ENCODE results near the gene NDC1.
"Not testable (repeated sequence)": the region's sequence is repeated elsewhere in the genome, so short reads cannot be mapped to it uniquely, and the experiment has no call there.

NDC1 gene

DNA sequence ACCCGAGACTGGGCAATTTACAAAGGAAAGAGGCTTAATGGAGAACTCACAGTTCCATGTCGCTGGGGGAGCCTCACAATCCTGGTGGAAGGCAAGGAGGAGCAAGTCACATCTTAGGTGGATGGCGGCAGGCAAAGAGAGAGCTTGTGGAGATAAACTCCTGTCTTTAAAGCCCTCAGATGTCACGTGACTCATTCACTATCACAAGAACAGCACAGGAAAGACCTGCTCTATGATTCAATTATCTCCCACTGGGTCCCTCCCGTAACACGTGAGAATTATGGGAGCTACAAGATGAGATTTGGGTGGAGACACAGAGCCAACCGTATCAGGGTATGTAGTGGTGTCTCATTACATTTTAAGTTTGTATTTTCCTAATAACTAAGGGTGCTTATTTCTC is 77.6 kb downstream of the NDC1 start:
- not testable (repeated sequence) for DNase-seq

DNA sequence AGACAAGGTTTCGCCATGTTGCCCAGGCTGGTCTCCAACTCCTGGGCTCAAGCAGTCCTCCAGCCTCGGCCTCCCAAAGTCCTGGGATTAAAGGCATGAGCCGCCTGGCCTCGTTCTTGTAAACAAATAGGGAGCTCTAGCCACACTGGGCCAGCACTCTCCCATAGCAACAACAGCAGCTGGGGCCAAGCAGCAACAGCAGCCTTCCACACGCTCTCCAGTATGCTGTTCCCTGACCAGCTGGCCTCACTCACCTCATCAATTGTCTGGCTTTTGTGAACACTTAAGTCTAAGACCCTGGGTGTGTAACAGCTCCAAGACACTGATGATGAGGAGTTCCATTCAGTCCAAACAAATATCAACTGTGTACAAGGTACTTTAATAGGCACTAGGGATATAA is 82.2 kb downstream of the NDC1 start:
- DNase-seq: no peak

DNA sequence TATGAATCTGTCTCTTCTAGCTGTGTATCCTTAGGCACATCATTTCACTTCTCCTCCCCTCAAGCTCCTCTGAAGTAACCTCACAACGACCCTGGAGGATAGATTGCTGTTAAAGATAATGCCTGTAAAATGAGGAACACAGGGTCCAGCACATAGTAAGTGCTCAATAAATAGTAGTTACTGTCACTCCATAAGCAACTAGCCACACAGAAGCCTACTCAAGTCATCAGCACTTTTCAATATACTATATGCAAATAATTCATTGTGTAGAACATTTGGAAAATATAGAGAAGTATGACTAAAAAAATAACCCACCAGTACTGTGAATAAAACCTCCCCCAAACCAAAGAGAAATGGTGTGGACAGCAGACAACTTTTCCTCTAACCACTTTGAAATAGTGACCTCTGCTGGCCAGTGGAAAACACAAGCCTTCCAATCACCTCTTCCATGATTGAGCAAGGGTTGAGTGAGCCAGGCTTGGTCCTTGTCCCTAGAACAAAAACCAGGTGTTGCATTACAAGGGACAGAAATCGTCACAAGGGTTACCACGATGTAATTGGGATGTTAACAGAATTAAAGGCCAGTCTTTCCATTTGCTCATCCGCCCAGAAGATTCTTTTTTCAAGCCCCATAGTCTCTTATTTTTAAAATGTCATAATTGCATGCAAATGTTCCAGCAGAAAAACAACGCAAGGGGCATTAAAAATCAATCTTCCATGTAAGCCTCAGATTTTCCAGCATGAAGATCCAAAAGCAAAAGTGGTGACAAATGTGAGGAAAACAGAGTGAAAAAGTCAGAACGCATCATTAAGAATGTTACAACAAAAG is 83.4 kb downstream of the NDC1 start:
- no peak for DNase-seq

DNA sequence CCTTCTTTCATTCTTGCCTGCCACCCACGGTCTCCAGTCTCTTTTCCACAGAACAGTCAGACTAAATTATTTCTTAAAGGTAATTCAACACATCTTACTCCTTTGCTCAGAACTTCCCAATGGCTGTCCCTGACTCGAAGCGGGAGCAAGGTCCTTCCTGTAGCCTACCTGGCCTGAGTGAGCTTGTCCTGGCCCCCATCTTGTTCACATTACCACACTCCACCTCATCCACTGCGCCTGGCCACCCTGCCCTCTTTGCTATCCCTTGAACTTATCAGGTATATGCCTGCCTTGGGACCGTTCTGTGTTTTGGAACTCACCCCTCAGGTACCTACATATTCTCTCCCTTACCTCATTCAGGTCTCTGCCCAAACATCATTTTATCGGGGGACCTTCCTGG is 85.8 kb downstream of the NDC1 start:
- no peak for DNase-seq

DNA sequence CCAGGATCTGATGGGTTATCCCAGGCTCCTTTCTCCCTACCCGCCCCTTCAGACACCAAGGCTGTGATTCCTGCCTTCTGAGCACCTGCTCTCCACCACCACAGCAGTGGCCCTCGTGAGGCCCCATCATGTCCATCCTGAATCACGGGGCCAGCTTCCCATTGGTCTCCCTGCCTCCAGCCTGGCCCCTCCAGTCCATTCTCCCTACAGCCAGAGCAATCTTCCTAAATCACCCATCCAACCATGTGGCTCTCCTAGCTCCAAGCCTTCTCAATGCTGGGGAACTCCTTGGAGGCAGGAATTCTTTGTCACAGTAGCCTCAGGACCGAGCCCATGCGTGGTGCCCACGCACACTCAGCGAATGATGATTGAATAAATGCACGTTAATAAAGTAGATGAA is 90.3 kb downstream of the NDC1 start:
- DNase-seq: no peak

DNA sequence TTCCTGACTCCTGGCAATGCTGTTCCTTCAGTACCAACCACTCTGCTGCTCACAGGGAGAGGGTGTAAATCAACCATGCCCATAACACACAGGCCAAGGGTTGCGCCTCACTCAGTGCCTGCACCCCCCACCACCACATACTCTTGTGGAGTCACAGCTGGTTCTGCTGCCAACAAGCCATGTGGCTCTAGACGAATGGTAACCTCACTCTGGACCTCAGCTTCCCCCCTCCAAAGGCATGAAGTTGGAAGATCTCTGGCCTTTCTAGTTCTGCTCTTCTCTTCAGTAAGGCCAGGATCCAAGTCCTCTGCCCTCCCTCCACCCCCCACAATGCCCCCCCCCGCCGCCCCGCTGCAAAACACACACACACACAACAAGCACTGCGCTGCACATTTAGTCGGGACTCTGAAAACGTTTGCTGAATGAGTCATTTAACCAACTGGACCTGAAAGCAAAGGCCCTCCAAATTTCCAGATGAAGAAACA is 97.4 kb downstream of the NDC1 start:
- DNase-seq: no peak

DNA sequence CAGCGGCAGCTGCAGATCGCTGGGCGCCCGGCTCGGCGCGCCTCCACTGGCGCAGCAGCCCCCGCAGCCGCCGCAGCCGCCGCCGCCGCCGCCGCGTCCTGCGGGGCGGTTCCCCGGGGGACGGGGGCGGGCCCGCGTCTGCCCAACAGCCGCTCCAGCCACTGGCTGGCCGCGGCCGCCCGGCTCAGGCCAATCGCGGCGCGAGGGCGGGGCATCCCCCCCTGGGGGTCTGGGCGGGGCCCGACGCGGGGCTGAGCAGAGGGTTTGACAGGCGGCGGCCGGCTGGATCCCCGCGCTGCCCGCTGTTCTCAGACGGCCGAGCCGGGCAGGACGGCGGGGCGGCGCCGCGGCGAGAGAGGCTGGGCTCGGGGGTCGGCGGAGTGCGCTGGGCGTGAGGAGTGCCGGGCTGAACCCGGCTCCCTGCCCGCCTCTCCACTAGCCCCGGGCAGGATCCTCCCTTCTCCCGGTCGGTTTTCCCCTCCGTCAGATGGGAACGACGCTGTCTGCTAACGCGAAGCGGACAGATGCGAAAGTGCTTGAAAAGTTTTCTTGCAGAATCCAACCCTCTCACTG is 98.9 kb downstream of the NDC1 start, which contains the start of gene GLIS1:
Gene GLIS1, minus strand, starts transcription at position 56 of the 573 bp plus-strand sequence. CDS start 1,100 bp downstream, outside the sequence.
- peak; percentile 54 for DNase-seq

DNA sequence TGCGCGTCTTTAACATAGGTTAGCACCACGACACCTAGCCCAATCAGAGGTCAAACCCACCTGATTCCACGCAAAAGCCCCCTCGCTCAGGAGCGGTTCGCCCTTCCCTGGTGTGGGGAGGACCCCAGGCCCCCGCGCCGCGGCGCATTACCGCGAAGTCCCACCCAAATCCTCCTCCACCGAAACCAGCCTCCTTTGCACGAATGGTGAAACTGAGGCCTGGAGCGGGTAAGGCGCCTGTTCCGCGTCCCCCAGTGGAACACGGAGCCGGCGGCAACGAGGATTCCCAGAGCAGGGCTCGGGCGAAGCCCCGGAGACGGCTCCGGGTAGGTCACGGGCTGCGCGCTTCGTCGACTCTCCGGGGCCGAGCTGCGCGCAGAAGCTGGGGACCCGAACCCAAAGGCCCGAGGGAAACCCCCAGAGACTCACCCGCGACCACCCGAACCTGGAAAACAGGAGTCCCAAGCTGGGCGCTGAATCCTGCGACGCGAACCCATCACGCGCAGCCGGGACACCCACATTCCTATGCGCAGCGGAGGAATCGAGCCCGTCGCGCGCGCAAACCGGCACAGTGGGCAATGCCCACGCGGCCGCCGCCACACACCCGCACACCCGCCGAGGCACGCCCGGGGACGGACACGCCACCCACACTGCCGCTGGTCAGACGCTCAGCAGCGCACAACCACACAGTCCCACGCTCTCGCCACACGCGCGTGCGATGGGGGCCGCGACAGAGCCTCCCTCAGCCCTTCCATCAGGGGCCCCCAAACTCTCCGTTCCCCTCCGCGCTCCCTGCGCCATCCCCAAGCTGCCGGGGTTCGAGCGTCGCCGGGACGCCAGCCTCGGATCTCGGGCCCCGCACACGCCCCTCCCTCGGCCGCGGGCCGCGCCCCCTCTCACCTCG is 99.6 kb downstream of the NDC1 start:
- no peak for DNase-seq

DNA sequence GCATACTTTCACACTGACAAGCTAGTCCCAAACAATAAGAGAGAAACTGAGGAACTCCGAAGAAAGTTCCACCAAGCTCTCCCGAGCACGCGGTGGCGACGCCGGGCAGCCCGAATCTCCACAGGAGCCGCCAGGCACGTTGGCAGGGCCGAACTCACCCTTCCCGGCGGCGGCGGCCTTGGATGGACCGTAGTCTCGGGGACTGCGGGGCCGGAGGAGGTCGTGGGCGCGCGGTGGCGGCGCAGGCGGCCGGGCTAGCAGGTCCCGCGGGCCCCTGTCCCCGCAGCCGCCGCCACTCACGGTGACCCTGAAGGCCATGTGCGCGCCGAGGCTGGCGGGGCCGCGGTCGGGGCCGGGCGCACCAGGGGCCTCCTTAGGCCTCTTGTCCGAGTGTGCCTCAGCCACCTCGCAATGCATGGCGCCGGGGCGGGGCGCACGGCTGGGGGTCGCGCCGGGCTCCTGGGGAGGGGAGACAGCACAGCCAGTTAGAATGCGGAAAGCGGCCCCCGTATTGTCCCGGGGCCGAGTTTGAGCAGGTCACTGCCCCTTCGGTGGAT is 100.4 kb downstream of the NDC1 start:
- DNase-seq: no peak

DNA sequence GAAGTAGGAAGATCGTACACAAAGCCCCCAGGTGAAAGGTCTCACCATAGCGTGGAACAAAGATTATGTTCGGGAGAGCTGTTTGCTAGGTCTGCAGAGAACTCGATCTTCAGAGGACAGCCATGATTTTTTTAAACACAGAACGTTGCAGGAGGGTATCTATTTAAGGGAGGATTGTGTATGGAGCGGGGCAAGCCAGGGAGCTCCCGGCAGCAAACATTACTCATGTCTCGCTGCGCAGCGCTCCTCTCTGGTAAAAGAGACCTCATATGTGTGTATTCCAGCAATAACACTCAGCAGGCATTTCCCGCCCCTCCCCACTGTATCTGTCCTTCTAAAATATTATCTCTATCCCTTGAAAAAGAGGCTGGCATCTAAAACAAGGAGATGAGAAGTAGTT is 101.8 kb downstream of the NDC1 start:
- no peak for DNase-seq

DNA sequence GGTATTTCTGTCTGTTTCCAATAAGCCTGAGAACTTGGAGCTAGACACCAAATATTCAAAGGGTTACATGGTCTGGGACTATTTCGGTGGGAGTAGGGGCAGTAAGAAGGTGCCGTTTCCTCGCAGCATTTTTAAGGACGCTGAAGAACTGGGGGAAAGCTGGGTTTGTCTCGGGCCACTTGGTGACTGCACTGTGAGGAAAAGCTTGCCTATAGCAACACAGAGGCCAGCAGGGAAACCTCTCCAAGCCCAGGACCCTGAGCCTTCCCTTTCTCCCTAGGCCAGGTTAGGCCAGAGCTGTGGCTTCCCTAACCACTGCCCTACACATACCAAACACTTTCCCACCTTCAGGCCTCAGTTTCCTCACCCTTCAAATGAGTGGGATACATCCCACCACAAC is 102.4 kb downstream of the NDC1 start:
- DNase-seq: no peak

DNA sequence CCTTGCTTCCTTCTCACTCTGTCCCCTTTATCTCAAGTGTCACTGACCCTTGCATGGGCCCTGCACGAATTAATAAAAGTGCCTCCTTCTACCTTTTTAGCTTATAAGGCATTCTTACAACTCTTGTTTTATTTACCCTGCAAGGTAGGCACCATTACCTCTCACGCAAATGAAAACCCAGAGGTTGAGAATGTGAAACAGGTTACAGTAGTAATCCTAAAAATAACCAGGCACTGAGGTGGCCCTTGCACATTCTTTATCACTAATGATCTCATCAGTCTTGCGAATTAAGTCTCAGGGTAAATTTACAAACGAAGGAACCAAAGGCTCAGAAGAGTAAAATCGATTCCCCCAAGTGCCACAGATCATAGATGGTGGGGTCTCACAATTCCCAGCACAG is 102.8 kb downstream of the NDC1 start:
- no peak for DNase-seq

DNA sequence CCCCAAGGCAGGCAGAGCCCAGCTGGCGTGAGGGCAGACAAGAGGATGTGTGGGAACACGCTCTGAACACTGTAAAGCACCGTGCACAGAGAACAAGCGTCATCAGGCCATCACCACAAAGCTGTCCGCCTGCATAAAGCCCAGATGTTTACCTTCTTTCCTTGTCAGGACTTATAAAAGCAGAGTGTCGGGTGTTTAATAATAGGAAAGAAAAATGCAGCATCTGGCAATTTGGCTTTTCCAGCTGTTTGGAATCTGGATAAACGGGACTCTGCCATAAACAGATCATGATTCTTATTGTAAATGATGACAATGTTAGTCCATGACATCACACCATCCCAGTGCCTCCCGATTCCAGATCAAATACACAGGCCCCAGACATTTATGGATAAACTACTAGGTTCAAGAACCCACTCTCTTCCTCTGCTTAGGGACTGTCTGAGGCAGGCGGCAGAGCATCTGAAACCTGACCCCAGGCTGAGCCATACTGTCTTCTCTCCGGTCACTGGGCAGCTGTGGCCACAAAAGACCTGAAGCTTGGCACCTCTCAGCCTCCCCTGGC is 103.4 kb downstream of the NDC1 start:
- DNase-seq: no peak

DNA sequence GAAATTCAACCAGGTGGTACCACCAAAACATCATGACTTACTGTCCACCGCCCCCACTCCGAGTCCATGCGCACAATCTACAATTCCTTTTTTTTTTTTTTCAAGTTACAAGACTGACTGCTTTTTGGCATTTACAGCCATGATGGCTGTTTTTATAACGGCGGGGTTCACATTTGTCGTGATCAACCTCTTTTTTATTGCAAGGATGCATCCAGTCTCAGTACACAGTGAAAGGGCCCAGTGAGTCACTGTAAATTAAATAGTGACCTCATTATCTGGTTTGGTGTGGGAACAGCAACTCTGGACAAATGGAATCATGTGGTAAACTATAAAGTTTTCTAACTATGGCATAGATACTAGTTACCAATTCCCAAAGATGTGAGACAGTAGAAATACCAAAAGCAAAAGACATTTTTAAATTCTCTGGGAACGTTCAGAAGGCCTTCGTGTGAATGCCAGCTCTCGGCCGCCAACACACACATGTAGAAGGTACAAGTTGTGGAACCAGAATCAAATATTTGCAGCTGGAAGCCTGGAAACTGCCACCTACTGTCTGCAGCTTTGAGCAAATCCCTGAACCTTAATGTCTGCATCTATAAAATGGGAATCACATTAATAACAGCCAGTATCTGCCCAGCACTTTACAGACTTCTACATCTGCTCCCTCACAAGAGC is 104.0 kb downstream of the NDC1 start:
- DNase-seq: no peak

DNA sequence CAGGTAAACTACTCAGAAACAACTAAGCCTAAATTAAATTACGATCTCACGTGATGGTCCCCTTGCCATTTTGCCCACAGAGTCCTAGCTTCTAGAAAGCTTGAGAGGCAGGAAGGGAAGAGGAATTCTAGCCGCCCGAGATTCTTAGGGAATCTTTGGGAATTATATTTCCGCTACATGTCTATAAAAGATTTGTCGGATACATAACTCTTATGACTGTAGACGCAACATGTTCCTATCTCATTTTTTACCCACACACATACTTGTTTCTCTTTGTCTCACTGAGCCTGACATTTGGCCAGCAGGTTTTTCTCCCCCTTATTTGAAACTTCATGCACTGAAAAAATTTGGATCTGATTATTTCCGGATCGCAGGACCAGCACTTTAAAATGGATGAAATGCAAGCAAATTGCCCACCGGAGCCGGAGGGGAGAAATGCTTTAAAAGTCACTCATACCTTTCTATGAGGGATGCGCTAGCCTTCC is 104.6 kb downstream of the NDC1 start:
- DNase-seq: no peak

DNA sequence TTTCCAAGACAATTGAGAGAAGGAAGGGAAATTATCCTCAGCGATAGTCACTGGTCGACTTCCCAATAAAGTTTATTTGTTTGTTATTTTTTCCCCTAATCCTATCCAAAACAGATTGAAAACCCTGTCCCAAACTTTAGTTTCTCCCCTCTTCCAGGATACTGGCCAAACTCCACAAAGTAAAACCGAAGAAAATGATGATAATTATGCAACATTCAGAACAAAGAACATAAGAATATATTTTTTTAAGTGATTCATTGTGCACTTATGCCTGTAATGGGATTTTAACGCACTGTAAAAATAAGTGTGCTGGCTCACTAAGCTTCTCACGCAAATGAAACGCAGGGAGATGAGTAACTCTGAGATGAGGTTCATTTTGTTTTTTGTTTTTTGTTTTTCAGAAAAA is 105.2 kb downstream of the NDC1 start:
- DNase-seq: no peak

DNA sequence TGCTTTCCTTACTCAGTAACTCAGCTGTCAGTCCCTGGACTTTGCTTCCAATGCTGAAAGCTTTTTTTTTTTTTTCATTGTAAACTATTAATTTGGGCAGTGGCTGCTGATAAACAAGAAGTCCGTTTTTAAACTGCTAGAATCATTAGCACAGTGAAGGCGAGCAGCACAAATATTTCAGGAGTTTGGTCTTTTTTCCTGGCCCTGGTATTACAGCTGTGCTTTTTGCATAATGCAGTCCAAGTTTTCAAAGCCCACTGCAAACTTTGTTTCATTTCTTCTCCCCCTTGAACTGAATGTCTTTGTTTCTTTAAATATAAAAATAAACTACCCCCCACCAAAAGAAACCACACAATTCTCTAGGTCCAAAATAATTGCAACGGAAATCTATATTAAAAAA is 105.7 kb downstream of the NDC1 start:
- DNase-seq: no peak

DNA sequence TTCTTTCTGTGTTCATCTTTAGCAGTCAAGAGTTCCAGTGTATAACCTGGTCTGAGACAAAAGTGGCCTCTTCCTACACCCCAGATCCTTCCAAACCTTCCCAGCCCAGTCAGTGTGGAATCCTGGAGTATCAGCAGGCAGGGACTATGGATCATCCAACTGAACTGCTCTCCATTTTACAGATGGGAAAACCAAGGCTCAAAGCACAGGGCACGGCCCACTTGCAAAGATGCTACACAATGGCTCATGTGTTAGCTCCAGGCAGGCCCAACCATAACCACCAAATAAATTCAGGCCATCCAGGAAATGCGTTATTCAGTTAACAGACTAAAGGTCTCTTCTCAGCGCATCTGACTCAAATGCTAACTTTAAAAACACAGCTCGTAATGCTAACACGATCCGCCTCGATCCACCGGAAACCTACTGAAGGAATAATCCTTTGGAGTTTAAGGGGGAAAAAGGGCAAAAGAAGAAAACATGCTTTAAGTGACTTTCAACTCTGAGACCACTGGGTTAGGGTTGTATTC is 106.3 kb downstream of the NDC1 start:
- no peak for DNase-seq

DNA sequence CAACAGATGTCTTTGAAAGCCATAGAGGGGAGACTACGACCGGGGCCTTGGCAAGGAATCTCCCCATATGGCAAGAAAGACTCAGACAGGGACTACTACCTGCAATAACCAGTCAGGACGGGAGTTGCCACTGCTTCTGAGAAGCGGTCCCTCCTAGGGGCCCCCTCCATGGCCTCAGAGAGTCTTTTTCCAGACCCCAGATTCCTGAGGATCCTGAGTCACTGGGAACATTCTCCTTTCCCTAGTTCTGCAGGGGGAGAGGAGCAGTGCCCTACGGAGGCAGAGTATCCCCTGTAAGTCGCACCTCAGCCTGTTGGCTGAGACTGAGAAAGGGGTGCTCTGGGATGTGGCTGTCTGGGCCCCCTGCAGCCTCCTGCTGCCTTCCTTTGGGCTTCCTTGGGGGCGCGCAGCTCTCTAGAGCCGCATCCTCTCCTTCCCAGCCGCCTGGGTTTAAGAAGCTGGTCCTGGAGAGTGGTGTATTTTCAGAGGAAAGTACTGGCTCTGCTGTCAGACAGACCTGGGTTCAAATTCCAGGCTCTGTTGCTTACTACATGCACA is 107.0 kb downstream of the NDC1 start:
- DNase-seq: no peak

DNA sequence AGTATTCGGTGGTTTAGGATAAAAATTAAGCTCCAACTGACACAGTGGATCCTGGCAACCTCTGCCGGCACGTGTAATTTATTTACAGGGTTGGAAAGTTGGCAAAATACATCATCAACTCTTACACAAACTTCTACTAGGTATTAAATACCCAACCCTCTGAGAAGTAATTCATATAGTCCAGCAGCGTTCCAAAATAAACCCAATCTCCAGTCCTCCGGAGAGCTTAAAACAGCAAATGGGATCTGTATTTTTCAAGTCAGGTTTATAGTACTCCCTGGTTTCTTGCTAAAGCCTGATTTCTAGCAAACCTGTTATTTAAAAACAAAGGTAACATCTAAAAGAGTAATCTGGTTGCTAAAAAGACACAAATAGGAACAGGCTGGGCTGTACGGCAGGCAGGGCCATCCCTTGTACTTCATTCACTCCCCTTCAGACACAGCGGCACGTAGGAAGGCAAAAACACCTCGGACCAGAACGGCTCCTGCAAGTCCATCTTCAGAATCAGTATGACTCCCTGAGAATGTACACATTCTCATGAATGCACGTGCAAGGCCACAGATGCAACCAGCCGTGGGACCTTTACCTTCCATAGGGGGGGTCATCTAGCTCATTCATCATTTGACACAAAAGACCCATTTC is 107.8 kb downstream of the NDC1 start:
- DNase-seq: no peak

Data from CD4-positive, alpha-beta T cell treated with Interferon gamma for 1 hour (primary cell).